Measurements from ENCODE around the gene FKBP14. TPM values are rescaled to one million over a fixed set of nuclear protein-coding genes. Genes with fewer than 3 reads are reported as not detected.
"Not testable (repeated sequence)": the region's sequence is repeated elsewhere in the genome, so short reads cannot be mapped to it uniquely, and the experiment has no call there.

Gene FKBP14
- total RNA-seq, 1 experiment from 2014 or later = 24.6 TPM

GRCh38 chr7:29991937-29992336, 34.6 kb downstream of the FKBP14 start:
- DNase-seq (ENCODE audit: low read depth) = no peak

GRCh38 chr7:29990931-29991330, 35.6 kb downstream of the FKBP14 start:
- DNase-seq (ENCODE audit: low read depth) = no peak

GRCh38 chr7:29989257-29989995, 37.1 kb downstream of the FKBP14 start, which contains the start of gene SCRN1:
TSS of gene SCRN1 (minus strand) at chr7:29989801. CDS start at chr7:29969067, 20,734 bp downstream.
- peak; percentile 59 for DNase-seq (ENCODE audit: low read depth)

GRCh38 chr7:29988424-29989256, 37.9 kb downstream of the FKBP14 start:
- DNase-seq (ENCODE audit: low read depth) = peak; percentile 75

- peak; percentile 94 for DNase-seq (ENCODE audit: low read depth)
Observed at GRCh38 chr7:29987811-29988317, 38.6 kb downstream of the FKBP14 start.

- DNase-seq (ENCODE audit: low read depth) = peak; percentile 65
Observed at GRCh38 chr7:29987083-29987482, 39.4 kb downstream of the FKBP14 start.

GRCh38 chr7:29980151-29980550, 46.4 kb downstream of the FKBP14 start:
- DNase-seq (ENCODE audit: low read depth) = no peak

GRCh38 chr7:29977886-29978651, 48.4 kb downstream of the FKBP14 start:
- DNase-seq (ENCODE audit: low read depth) = no peak

- DNase-seq (ENCODE audit: low read depth) = no peak
Observed at GRCh38 chr7:29976673-29977415, 49.7 kb downstream of the FKBP14 start.

- DNase-seq (ENCODE audit: low read depth) = no peak
Observed at GRCh38 chr7:29976266-29976665, 50.2 kb downstream of the FKBP14 start.

- DNase-seq (ENCODE audit: low read depth) = no peak
Observed at GRCh38 chr7:29975561-29975960, 50.9 kb downstream of the FKBP14 start.

- no peak for DNase-seq (ENCODE audit: low read depth)
Observed at GRCh38 chr7:29974286-29974685, 52.2 kb downstream of the FKBP14 start.

- no peak for DNase-seq (ENCODE audit: low read depth)
Observed at GRCh38 chr7:29972315-29972669, 54.2 kb downstream of the FKBP14 start.

- no peak for DNase-seq (ENCODE audit: low read depth)
Observed at GRCh38 chr7:29971566-29972314, 54.8 kb downstream of the FKBP14 start.

- no peak for DNase-seq (ENCODE audit: low read depth)
Observed at GRCh38 chr7:29970158-29970557, 56.3 kb downstream of the FKBP14 start.

- DNase-seq (ENCODE audit: low read depth) = no peak
Observed at GRCh38 chr7:29969738-29970137, 56.8 kb downstream of the FKBP14 start.

GRCh38 chr7:29968683-29969395, 57.7 kb downstream of the FKBP14 start:
- DNase-seq (ENCODE audit: low read depth) = peak; percentile 33

GRCh38 chr7:29965030-29965429, 61.5 kb downstream of the FKBP14 start:
- DNase-seq (ENCODE audit: low read depth) = no peak

- DNase-seq (ENCODE audit: low read depth) = no peak
Observed at GRCh38 chr7:29962035-29962434, 64.5 kb downstream of the FKBP14 start.

- not testable (repeated sequence) for DNase-seq (ENCODE audit: low read depth)
Observed at GRCh38 chr7:29961611-29962010, 64.9 kb downstream of the FKBP14 start.

Measured in LHCN-M2 (cell line).